HG02852 (cell line): ENCODE measurements around the gene PKMYT1.
"Not testable (repeated sequence)": the region's sequence is repeated elsewhere in the genome, so short reads cannot be mapped to it uniquely, and the experiment has no call there.

ENCODE experiments used
- ATAC-seq: cut with Tn5 transposase; IDR thresholded peaks from one replicate; pipeline ENCODE4 v1.9.1; 2021; ENCODE audit warnings: mild to moderate bottlenecking, moderate library complexity; ENCODE audit not compliant: unreplicated experiment

The PKMYT1 gene

GRCh38 chr16:2963074-2963722, 17.0 kb downstream of the PKMYT1 start:
- no peak for ATAC-seq

- no peak for ATAC-seq
These were observed 17.7 kb downstream of the PKMYT1 start for GRCh38 chr16:2962334-2963073.

- ATAC-seq: no peak
These were observed 19.8 kb downstream of the PKMYT1 start for GRCh38 chr16:2960183-2961010.

GRCh38 chr16:2959206-2959605, 21.0 kb downstream of the PKMYT1 start:
- ATAC-seq: no peak

- no peak for ATAC-seq
These were observed 23.7 kb downstream of the PKMYT1 start for GRCh38 chr16:2956579-2956956.

GRCh38 chr16:2955779-2956578, 24.3 kb downstream of the PKMYT1 start:
- ATAC-seq: no peak

- ATAC-seq: no peak
These were observed 24.8 kb downstream of the PKMYT1 start for GRCh38 chr16:2955438-2955778.

- no peak for ATAC-seq
These were observed 25.4 kb downstream of the PKMYT1 start for GRCh38 chr16:2954656-2955381.

- no peak for ATAC-seq
These were observed 26.3 kb downstream of the PKMYT1 start for GRCh38 chr16:2953706-2954627.

- ATAC-seq: no peak
These were observed 27.6 kb downstream of the PKMYT1 start for GRCh38 chr16:2952679-2953078.

GRCh38 chr16:2950773-2951172, 29.5 kb downstream of the PKMYT1 start:
- no peak for ATAC-seq

GRCh38 chr16:2950353-2950724, 29.9 kb downstream of the PKMYT1 start:
- no peak for ATAC-seq

- no peak for ATAC-seq
These were observed 30.4 kb downstream of the PKMYT1 start for GRCh38 chr16:2949705-2950352.

GRCh38 chr16:2948807-2949704, 31.2 kb downstream of the PKMYT1 start:
- no peak for ATAC-seq

GRCh38 chr16:2946649-2947048, 33.6 kb downstream of the PKMYT1 start:
- no peak for ATAC-seq

GRCh38 chr16:2943716-2944115, 36.5 kb downstream of the PKMYT1 start:
- not testable (repeated sequence) for ATAC-seq

- no peak for ATAC-seq
These were observed 38.2 kb downstream of the PKMYT1 start for GRCh38 chr16:2942045-2942444.

GRCh38 chr16:2939968-2940367, 40.3 kb downstream of the PKMYT1 start:
- no peak for ATAC-seq
